Erythroblast (primary cell): Measurements from ENCODE around the gene NLRP11.
"Not testable (repeated sequence)": the region's sequence is repeated elsewhere in the genome, so short reads cannot be mapped to it uniquely, and the experiment has no call there.

Source experiments
- GATA1 ChIP-seq: IDR thresholded peaks from 2 replicates; pipeline ENCODE4 v1.6.1; 2011; ENCODE audit warnings: low read depth, mild to moderate bottlenecking, control low read depth, low read length, moderate library complexity
- POLR2A ChIP-seq: IDR thresholded peaks from 2 replicates; pipeline ENCODE4 v1.6.1; 2011; ENCODE audit warnings: mild to moderate bottlenecking, low read length

- TF ChIP-seq POLR2A, GATA1: not testable (repeated sequence)
Measured at GRCh38 chr19:55769632-55770031, 62.2 kb downstream of the NLRP11 start.
